Thyroid gland (tissue), 4 donors: Measurements from ENCODE around the gene SPTBN1. TPM values are rescaled to one million over a fixed set of nuclear protein-coding genes. Genes with fewer than 3 reads are reported as not detected.
A peak's percentile ranks its signal among the peaks of the same experiment; 100 is the strongest.

Experiments
- DNase-seq, 2 donors: peaks; one replicate each; pipeline ENCODE4 v3.0.0-alpha.2; 2019
- H3K27ac ChIP-seq, 3 donors: fragments of 200-600 bp; sonication (generic); 1 replicate in 2 of 3; 2 replicates in 1 of 3; pipeline ENCODE4 v1.5.1; 2016 to 2019; ENCODE audit warnings: mild to moderate bottlenecking in 1 of 3, moderate library complexity in 1 of 3
- H3K27me3 ChIP-seq: fragments of 200-600 bp; sonication (generic); one replicate; pipeline ENCODE4 v1.5.1; 2019
- H3K36me3 ChIP-seq, 2 donors: fragments of 200-600 bp; sonication (generic); one replicate each; pipeline ENCODE4 v1.5.1; 2016 to 2019
- H3K4me1 ChIP-seq, 2 donors: fragments of 200-600 bp; sonication (generic); one replicate each; pipeline ENCODE4 v1.5.1; 2017 to 2019
- H3K4me3 ChIP-seq, 3 donors: fragments of 200-600 bp; sonication (generic); replicated peaks in 1 of 3; 1 replicate in 2 of 3; 2 replicates in 1 of 3; pipeline ENCODE4 v1.5.1; 2016; ENCODE audit warnings: mild to moderate bottlenecking in 1 of 3
- H3K9me3 ChIP-seq: fragments of 200-600 bp; sonication (generic); one replicate; pipeline ENCODE4 v1.5.1; 2017
- POLR2A ChIP-seq, 2 donors: fragments of 450-650 bp; IDR thresholded peaks; one replicate each; pipeline ENCODE4 v1.6.1; 2017; ENCODE audit warnings: antibody characterized with exemption in 2 of 2, mild to moderate bottlenecking in 2 of 2, moderate library complexity in 1 of 2
- WGBS, 2 donors: methylation state at CpG; one replicate each; pipeline ENCODE4 v1.1.5; 2017; 5-methylcytosine and 5-hydroxymethylcytosine counted together
- intact Hi-C: fragments of 100-400 bp; cut with DNase I; formaldehyde crosslinking; loops from one replicate; pipeline ENCODE4 v1.15.1; 2023
- total RNA-seq, 4 donors: library from RNA; depleted of rRNA; stranded (reverse); fragments of >200 nt; gene quantifications; one replicate each; pipeline ENCODE4 v1.2.3, GENCODE V29; 2016
- TF ChIP-seq, protein P1 (sequence below), 6 experiments: fragments of 200-600 bp in 3 of 6; fragments of 450-650 bp in 3 of 6; sonication (generic) in 3 of 6; IDR thresholded peaks; one replicate each; pipeline ENCODE4 v1.5.1; 2016 to 2019; ENCODE audit warnings: antibody characterized with exemption in 6 of 6, mild to moderate bottlenecking in 2 of 6, inconsistent platforms in 1 of 6, moderate library complexity in 1 of 6

SPTBN1 gene
- total RNA-seq, 4 donors from 2014 or later = 381 to 513 (median 419) TPM

DNA sequence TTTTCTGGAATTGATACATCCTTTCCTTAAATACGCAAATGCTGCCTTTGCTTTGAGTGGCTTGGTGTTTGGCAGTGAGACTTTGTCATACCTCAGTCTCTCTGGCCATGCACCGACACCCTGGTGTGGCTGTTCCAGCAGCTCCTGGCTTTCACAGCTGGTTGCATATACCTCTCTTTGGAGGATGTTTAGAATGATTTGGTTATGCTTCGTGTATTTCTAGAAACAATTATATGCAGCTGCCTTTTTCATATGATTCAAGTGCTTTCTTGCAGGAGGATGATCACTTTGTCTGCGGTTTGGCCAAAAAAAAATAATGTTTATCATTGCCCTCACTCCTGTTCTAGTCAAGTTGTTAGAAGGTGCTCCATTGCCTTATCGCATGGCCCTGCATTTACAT is 172.3 kb downstream of the SPTBN1 start:
- 86 to 96% methylated on average over 5 of the region's 5 CpGs for WGBS, 2 donors
- H3K4me1 ChIP-seq = peaks cover 0 to 12% of the 10 kb centered on the region in 2 donors
- peaks cover 84 to 93% of the 10 kb centered on the region in 2 donors for H3K36me3 ChIP-seq
- H3K27ac ChIP-seq = peak overlapping the region in 1 of 3 donors; percentile 54
- no peaks in the 10 kb centered on the region for H3K9me3 ChIP-seq
- no peak for DNase-seq
- intact Hi-C loops = loop anchor here (10.0 kb wide), 1 partner anchor 104 kb away; no protein-coding TSS in a partner anchor
- TF ChIP-seq, protein P1, sequence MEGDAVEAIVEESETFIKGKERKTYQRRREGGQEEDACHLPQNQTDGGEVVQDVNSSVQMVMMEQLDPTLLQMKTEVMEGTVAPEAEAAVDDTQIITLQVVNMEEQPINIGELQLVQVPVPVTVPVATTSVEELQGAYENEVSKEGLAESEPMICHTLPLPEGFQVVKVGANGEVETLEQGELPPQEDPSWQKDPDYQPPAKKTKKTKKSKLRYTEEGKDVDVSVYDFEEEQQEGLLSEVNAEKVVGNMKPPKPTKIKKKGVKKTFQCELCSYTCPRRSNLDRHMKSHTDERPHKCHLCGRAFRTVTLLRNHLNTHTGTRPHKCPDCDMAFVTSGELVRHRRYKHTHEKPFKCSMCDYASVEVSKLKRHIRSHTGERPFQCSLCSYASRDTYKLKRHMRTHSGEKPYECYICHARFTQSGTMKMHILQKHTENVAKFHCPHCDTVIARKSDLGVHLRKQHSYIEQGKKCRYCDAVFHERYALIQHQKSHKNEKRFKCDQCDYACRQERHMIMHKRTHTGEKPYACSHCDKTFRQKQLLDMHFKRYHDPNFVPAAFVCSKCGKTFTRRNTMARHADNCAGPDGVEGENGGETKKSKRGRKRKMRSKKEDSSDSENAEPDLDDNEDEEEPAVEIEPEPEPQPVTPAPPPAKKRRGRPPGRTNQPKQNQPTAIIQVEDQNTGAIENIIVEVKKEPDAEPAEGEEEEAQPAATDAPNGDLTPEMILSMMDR (IDR thresholded peaks at IDR 0.05) = no peak
- TF ChIP-seq POLR2A (IDR thresholded peaks at IDR 0.05) = no peak
- no peaks in the 10 kb centered on the region for H3K27me3 ChIP-seq
- no peak overlapping the region for H3K4me3 ChIP-seq

GRCh38 chr2:54628957-54629356 is 172.8 kb downstream of the SPTBN1 start:
- Histone ChIP-seq H3K27ac (no peak overlapping the region), H3K27me3 (no peaks in the 10 kb centered on the region), H3K4me1 (peaks cover 0 to 17% of the 10 kb centered on the region in 2 donors), H3K9me3 (no peaks in the 10 kb centered on the region), H3K4me3 (no peak overlapping the region), H3K36me3 (peaks cover 78 to 88% of the 10 kb centered on the region in 2 donors)
- TF ChIP-seq, protein P1 (IDR thresholded peaks at IDR 0.05) = no peak
- TF ChIP-seq POLR2A (IDR thresholded peaks at IDR 0.05) = no peak
- 96 to 97% methylated on average over 30 of the region's 30 CpGs for WGBS, 2 donors
- intact Hi-C loops = loop anchor here (10.0 kb wide), 1 partner anchor 104 kb away; no protein-coding TSS in a partner anchor
- DNase-seq = no peak

DNA sequence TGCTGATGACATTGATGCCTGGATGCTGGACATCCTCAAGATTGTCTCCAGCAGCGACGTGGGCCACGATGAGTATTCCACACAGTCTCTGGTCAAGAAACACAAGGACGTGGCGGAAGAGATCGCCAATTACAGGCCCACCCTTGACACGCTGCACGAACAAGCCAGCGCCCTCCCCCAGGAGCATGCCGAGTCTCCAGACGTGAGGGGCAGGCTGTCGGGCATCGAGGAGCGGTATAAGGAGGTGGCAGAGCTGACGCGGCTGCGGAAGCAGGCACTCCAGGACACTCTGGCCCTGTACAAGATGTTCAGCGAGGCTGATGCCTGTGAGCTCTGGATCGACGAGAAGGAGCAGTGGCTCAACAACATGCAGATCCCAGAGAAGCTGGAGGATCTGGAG is 173.3 kb downstream of the SPTBN1 start:
- 94 to 95% methylated on average over 17 to 20 of the region's 20 CpGs for WGBS, 2 donors
- no peak overlapping the region for H3K4me3 ChIP-seq
- H3K4me1 ChIP-seq = peaks cover 0 to 22% of the 10 kb centered on the region in 2 donors
- no peaks in the 10 kb centered on the region for H3K9me3 ChIP-seq
- peaks cover 77 to 83% of the 10 kb centered on the region in 2 donors for H3K36me3 ChIP-seq
- H3K27ac ChIP-seq = no peak overlapping the region
- no peak for DNase-seq
- no peak for TF ChIP-seq POLR2A (IDR thresholded peaks at IDR 0.05)
- TF ChIP-seq, protein P1 (IDR thresholded peaks at IDR 0.05) = no peak
- intact Hi-C loops = loop anchor here (10.0 kb wide), 1 partner anchor 105 kb away; no protein-coding TSS in a partner anchor
- no peaks in the 10 kb centered on the region for H3K27me3 ChIP-seq

- peaks cover 70 to 76% of the 10 kb centered on the region in 2 donors for H3K36me3 ChIP-seq
- peak overlapping the region in 1 of 3 donors; percentile 37 for H3K27ac ChIP-seq
- DNase-seq = peak in 1 of 2 donors; percentile 25
- no peaks in the 10 kb centered on the region for H3K27me3 ChIP-seq
- intact Hi-C loops = loop anchor here (10.0 kb wide), 1 partner anchor 105 kb away; no protein-coding TSS in a partner anchor
- no peak overlapping the region for H3K4me3 ChIP-seq
- no peaks in the 10 kb centered on the region for H3K9me3 ChIP-seq
- TF ChIP-seq, protein P1 (IDR thresholded peaks at IDR 0.05) = no peak
- TF ChIP-seq POLR2A (IDR thresholded peaks at IDR 0.05) = no peak
- peaks cover 3 to 24% of the 10 kb centered on the region in 2 donors for H3K4me1 ChIP-seq
- WGBS, 2 donors = 74 to 82% methylated on average over 8 to 11 of the region's 11 CpGs
Measured at GRCh38 chr2:54629914-54630857, 174.1 kb downstream of the SPTBN1 start.
